ENCODE data around the gene IMMP2L. TPM values are rescaled to one million over a fixed set of nuclear protein-coding genes. Genes with fewer than 3 reads are reported as not detected.

Gene IMMP2L
- total RNA-seq, 1 donor, result 8.2 TPM

GRCh38 chr7:111042842-111043241 lies 519.5 kb downstream of the IMMP2L start:
- TF ChIP-seq CTCF (IDR thresholded peaks at IDR 0.05; ENCODE audit: insufficient read depth, low read depth, low read length), result no peak

GRCh38 chr7:111041577-111041976 lies 520.7 kb downstream of the IMMP2L start:
- no peak for TF ChIP-seq CTCF (IDR thresholded peaks at IDR 0.05; ENCODE audit: insufficient read depth, low read depth, low read length)
- DNase-seq (ENCODE audit: low read depth), result no peak
- no peak overlapping the region for H3K4me3 ChIP-seq (ENCODE audit: low read depth, low read length)

More at GRCh38 chr7:111042842-111043241, 519.5 kb downstream of the IMMP2L start:
- DNase-seq (ENCODE audit: low read depth), result no peak
- H3K4me3 ChIP-seq (ENCODE audit: low read depth, low read length), result no peak overlapping the region

GRCh38 chr7:111038185-111038584 lies 524.1 kb downstream of the IMMP2L start:
- H3K4me3 ChIP-seq (ENCODE audit: low read depth, low read length), result no peak overlapping the region
- DNase-seq (ENCODE audit: low read depth), result no peak
- TF ChIP-seq CTCF (IDR thresholded peaks at IDR 0.05; ENCODE audit: insufficient read depth, low read depth, low read length), result no peak

- no peak for TF ChIP-seq CTCF (IDR thresholded peaks at IDR 0.05; ENCODE audit: insufficient read depth, low read depth, low read length)
- no peak for DNase-seq (ENCODE audit: low read depth)
- no peak overlapping the region for H3K4me3 ChIP-seq (ENCODE audit: low read depth, low read length)
These were observed 530.4 kb downstream of the IMMP2L start for GRCh38 chr7:111031916-111032315.

- no peak overlapping the region for H3K4me3 ChIP-seq (ENCODE audit: low read depth, low read length)
- no peak for DNase-seq (ENCODE audit: low read depth)
- no peak for TF ChIP-seq CTCF (IDR thresholded peaks at IDR 0.05; ENCODE audit: insufficient read depth, low read depth, low read length)
These were observed 532.0 kb downstream of the IMMP2L start for GRCh38 chr7:111030336-111030735.

- TF ChIP-seq CTCF (IDR thresholded peaks at IDR 0.05; ENCODE audit: insufficient read depth, low read depth, low read length), result no peak
- DNase-seq (ENCODE audit: low read depth), result peak; percentile 7
- no peak overlapping the region for H3K4me3 ChIP-seq (ENCODE audit: low read depth, low read length)
These were observed 532.6 kb downstream of the IMMP2L start for GRCh38 chr7:111029574-111030251.

- no peak overlapping the region for H3K4me3 ChIP-seq (ENCODE audit: low read depth, low read length)
- no peak for TF ChIP-seq CTCF (IDR thresholded peaks at IDR 0.05; ENCODE audit: insufficient read depth, low read depth, low read length)
- no peak for DNase-seq (ENCODE audit: low read depth)
These were observed 533.1 kb downstream of the IMMP2L start for GRCh38 chr7:111029141-111029572.

Measured in fibroblast of villous mesenchyme (primary cell).